ENCODE results near the gene FYCO1.

- TF ChIP-seq CTCF (conservative IDR thresholded peaks at IDR 0.05; ENCODE audit: low read depth, low read length) (no peak), EZH2phosphoT487 (IDR thresholded peaks at IDR 0.05; ENCODE audit: borderline replicate concordance, low read length) (no peak)
Measured at GRCh38 chr3:45950686-45951600, 44.7 kb downstream of the FYCO1 start.

Measured in PC-3 (cell line).